D721Med (cell line): ENCODE data around the gene TMEM255A.

Experiments used
- DNase-seq: peaks from one replicate; pipeline ENCODE4 v3.0.0; 2011; ENCODE audit warnings: low spot score; ENCODE audit not compliant: insufficient read length
- FAIRE-seq: peaks from 2 replicates; lab custom pipeline; 2011; peaks lifted over from hg19 to GRCh38; lab: Jason Lieb, UNC
- TF ChIP-seq, protein P1 (sequence below): IDR thresholded peaks from 2 replicates; pipeline ENCODE4 v1.5.1; 2012; ENCODE audit warnings: mild to moderate bottlenecking, control low read depth; ENCODE audit not compliant: insufficient read depth; ENCODE audit errors: missing control alignments

The TMEM255A gene

DNA sequence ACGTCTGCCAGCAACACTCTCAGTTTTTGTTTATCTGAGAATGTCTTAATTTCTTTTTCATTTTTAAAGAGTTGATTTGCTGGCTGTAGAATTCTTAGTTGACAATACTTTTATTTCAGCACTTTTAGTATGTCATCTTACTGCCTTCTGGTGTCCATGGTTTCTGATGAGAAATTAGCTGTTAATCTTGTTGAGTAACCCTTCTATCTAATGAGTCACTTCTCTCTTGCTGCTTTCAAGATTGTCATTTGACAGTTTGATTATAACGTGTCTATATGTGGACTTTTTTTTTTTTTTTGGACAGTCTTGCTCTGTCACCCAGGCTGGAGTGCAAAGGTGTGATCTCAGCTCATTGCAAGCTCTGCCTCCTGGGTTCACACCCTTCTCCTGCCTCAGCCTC, 24.0 kb upstream of the TMEM255A start:
- TF ChIP-seq, protein P1, sequence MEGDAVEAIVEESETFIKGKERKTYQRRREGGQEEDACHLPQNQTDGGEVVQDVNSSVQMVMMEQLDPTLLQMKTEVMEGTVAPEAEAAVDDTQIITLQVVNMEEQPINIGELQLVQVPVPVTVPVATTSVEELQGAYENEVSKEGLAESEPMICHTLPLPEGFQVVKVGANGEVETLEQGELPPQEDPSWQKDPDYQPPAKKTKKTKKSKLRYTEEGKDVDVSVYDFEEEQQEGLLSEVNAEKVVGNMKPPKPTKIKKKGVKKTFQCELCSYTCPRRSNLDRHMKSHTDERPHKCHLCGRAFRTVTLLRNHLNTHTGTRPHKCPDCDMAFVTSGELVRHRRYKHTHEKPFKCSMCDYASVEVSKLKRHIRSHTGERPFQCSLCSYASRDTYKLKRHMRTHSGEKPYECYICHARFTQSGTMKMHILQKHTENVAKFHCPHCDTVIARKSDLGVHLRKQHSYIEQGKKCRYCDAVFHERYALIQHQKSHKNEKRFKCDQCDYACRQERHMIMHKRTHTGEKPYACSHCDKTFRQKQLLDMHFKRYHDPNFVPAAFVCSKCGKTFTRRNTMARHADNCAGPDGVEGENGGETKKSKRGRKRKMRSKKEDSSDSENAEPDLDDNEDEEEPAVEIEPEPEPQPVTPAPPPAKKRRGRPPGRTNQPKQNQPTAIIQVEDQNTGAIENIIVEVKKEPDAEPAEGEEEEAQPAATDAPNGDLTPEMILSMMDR = no peak
- DNase-seq (no peak), FAIRE-seq (no peak)

DNA sequence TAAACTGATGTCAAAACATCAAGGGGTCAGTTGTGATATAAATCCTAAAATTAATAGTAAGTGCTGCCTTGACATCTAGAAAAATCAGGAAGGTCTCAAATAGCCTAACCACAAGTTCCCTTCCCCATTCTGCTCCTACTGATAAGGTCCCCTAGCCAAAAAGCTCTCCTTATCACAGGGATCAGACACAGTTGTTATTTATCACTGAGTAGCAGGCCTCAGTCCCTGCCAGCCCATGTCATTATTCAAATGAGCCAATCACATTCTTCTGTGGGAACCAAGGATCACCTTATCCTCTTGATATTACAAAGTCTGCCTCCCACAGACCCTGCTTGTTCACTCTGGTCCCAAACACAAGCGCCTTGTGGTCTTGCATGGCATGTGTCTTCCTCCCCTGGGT, 23.3 kb upstream of the TMEM255A start:
- no peak for FAIRE-seq
- TF ChIP-seq, protein P1 = no peak
- no peak for DNase-seq

DNA sequence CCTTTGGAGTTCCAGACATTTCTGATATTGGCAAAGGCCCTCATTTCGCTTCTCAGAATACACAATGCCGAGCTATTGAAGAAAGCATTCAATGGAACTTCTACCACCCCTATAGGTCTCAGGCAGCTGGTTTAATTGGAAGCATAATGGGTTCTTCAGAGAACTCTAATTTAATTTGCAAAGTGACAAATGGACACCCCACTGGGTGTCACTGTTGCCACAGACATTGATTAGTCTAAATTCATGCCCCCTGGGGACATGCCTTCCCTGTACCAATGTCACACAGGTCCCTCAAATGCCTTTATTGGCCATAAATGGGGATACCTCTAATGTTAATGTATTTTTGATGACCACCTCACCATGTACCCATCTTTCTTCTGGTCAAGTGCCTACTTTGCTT, 22.9 kb upstream of the TMEM255A start:
- TF ChIP-seq, protein P1 = no peak
- DNase-seq (no peak), FAIRE-seq (no peak)

DNA sequence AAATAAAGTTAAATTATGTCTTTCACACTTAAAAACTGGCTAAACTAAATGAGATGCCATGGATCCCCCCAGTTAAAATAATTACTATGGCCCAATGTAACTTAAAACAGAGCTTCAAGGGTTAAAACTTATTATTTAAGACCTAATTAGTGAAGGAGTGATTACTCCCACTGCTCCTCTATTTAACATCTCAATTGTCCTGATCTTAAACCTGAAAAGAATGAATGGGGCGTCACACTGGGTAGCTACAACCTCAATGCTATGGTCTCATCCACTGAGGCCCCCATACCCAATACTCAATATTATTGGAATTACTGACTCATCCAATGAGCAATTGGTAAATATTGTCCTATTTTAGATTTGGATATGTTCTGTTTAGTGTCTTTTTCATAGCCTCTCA, 21.1 kb upstream of the TMEM255A start:
- DNase-seq = no peak
- TF ChIP-seq, protein P1 = no peak
- FAIRE-seq = no peak

DNA sequence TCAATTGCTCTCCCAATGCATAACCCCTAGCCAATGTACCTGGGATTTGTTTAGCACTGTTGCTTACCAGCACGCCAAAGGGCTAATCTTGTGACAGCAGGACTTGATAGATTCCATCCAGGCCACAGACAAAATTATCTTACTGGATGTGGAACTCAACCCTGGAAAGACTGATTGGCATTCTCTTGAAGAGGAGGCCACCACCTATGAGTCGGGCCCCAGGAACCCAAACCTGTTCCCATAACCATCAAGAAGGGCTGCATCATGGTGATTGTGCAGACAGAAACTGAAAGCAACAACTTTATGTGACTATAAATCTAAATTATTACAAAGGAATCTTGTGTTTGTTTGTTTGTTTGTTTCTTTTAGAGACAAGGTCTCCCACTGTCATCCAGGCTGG, 19.9 kb upstream of the TMEM255A start:
- no peak for DNase-seq
- TF ChIP-seq, protein P1 = no peak
- FAIRE-seq = no peak

DNA sequence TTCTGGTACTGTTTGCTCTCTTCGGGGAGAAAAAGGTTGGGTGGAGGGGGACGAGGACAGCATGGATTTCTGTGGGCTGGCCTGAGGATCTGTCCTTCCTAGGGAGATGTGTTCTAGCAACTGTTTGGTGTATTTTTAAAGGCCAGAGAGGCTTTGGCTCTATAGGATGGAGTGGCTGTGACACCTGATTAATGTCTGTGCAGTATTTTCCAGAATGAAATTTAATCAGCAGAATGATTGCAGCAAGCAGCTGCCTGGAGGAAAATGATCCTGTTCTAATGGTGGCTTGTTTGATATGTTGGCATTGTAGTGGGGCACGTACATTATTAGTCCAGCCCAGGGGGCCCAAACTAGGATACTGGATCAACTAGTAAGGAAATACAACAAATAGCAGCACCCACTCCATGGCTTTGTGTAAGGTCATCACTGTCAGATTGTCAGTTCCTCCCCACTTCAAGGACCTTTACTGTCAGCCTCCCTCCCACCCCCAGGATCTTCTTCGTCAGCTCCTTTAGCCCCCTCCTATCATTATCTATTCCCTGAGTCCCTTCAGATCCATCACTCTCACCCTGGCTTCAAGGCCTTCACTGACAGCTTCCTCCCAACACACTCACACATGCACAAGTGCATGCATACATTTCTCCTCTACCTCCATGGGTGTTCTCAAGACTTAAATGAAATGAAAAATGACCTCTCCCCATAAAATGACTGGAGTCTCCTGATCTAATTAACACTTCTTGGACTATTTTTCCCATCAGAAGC, 10.4 kb upstream of the TMEM255A start:
- DNase-seq (no peak), FAIRE-seq (no peak)
- TF ChIP-seq, protein P1 = no peak

DNA sequence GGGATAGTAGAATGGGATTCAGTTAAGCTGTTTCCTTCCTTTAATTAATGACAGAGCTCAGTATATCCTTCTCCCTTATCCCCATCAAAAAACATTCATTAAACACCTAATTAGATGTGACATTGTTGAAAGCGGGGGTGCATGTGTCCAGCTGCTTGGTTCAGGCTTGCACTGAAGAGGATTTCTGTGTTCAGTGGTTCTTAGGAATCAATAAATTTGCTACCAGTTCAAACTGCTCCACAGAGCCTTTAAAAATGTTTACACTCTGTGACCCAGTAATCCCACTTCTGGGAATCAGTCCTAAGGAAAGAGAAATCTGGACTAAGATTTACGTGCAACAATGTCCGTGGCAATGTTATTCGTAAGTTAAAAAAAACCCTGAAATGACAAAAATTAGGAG, 7.2 kb upstream of the TMEM255A start:
- TF ChIP-seq, protein P1 = no peak
- FAIRE-seq (no peak), DNase-seq (no peak)
